Endodermal cell (in vitro differentiated cells): ENCODE measurements around the gene RNF212. TPM values are rescaled to one million over a fixed set of nuclear protein-coding genes. Genes with fewer than 3 reads are reported as not detected.
"Not testable (repeated sequence)": the region's sequence is repeated elsewhere in the genome, so short reads cannot be mapped to it uniquely, and the experiment has no call there.

Source experiments
- DNase-seq: peaks from one replicate; pipeline ENCODE4 v3.0.0-alpha.2; 2017
- H3K27ac ChIP-seq: 2 replicates; pipeline ENCODE4 v1.5.1; 2013; ENCODE audit warnings: mild to moderate bottlenecking, low read depth, low read length, moderate library complexity
- H3K27me3 ChIP-seq: 2 replicates; pipeline ENCODE4 v1.6.1; 2013; ENCODE audit warnings: mild to moderate bottlenecking, low read length, moderate library complexity; ENCODE audit not compliant: insufficient read depth, control insufficient read depth, poor library complexity, severe bottlenecking
- H3K36me3 ChIP-seq: 2 replicates; pipeline ENCODE4 v1.7.0; 2013; ENCODE audit warnings: mild to moderate bottlenecking, low read length, moderate library complexity; ENCODE audit not compliant: control insufficient read depth, insufficient read depth
- H3K4me1 ChIP-seq: one replicate; pipeline ENCODE4 v1.7.0; 2013; ENCODE audit warnings: low read length; ENCODE audit not compliant: control insufficient read depth, insufficient read depth
- H3K4me3 ChIP-seq: 2 replicates; pipeline ENCODE4 v1.5.1; 2013; ENCODE audit warnings: mild to moderate bottlenecking, low read length, moderate library complexity
- H3K9ac ChIP-seq: 2 replicates; pipeline ENCODE4 v1.6.1; 2013; ENCODE audit warnings: mild to moderate bottlenecking, low read length, moderate library complexity; ENCODE audit not compliant: poor library complexity, severe bottlenecking; ENCODE audit errors: extremely low read depth
- H3K9me3 ChIP-seq: 2 replicates; pipeline ENCODE4 v1.6.1; 2013; ENCODE audit warnings: mild to moderate bottlenecking, low read length, moderate library complexity; ENCODE audit not compliant: control insufficient read depth
- H3K27ac Mint-ChIP-seq: 2 replicates; pipeline ENCODE4 v1.8.0; 2020; ENCODE audit warnings: mixed read lengths
- H3K27me3 Mint-ChIP-seq: 2 replicates; pipeline ENCODE4 v1.8.0; 2021; ENCODE audit warnings: mild to moderate bottlenecking, mixed read lengths; ENCODE audit not compliant: insufficient read depth
- H3K36me3 Mint-ChIP-seq: 2 replicates; pipeline ENCODE4 v1.8.0; 2020; ENCODE audit warnings: low read depth, mixed read lengths
- H3K4me1 Mint-ChIP-seq: 2 replicates; pipeline ENCODE4 v1.8.0; 2020; ENCODE audit warnings: mixed read lengths
- H3K4me3 Mint-ChIP-seq: 2 replicates; pipeline ENCODE4 v1.8.0; 2020; ENCODE audit warnings: mild to moderate bottlenecking, moderate library complexity, mixed read lengths
- H3K9me3 Mint-ChIP-seq: 2 replicates; pipeline ENCODE4 v1.8.0; 2020; ENCODE audit warnings: mild to moderate bottlenecking, mixed read lengths
- WGBS, 2 experiments: methylation state at CpG; one replicate each; pipeline versions ENCODE4 v1.1.5 to v1.1.7; 2013; ENCODE audit warnings: missing lambda C conversion rate in 2 of 2, mixed read lengths in 1 of 2; ENCODE audit not compliant: insufficient coverage in 1 of 2, insufficient read length in 1 of 2; 5-methylcytosine and 5-hydroxymethylcytosine counted together
- total RNA-seq, 2 donors: library from RNA; stranded (reverse); fragmentation: NEBNext Ultra II Directional in 1 of 2; extraction: Animal tissue kit (Norgen Biotek cat#: 25700) in 1 of 2; gene quantifications; 2 replicates in 1 of 2; 3 replicates in 1 of 2; pipeline ENCODE4 v1.2.1, GENCODE V29; 2021
- TF ChIP-seq, protein P1 (sequence below): fragments of 200-600 bp; sonication (generic); conservative IDR thresholded peaks from 2 replicates; pipeline ENCODE4 v1.5.0; 2021; ENCODE audit warnings: antibody characterized with exemption, mild to moderate bottlenecking

Gene RNF212
- total RNA-seq, 2 donors from 2014 or later, result 3.4 to 5.6 TPM

DNA sequence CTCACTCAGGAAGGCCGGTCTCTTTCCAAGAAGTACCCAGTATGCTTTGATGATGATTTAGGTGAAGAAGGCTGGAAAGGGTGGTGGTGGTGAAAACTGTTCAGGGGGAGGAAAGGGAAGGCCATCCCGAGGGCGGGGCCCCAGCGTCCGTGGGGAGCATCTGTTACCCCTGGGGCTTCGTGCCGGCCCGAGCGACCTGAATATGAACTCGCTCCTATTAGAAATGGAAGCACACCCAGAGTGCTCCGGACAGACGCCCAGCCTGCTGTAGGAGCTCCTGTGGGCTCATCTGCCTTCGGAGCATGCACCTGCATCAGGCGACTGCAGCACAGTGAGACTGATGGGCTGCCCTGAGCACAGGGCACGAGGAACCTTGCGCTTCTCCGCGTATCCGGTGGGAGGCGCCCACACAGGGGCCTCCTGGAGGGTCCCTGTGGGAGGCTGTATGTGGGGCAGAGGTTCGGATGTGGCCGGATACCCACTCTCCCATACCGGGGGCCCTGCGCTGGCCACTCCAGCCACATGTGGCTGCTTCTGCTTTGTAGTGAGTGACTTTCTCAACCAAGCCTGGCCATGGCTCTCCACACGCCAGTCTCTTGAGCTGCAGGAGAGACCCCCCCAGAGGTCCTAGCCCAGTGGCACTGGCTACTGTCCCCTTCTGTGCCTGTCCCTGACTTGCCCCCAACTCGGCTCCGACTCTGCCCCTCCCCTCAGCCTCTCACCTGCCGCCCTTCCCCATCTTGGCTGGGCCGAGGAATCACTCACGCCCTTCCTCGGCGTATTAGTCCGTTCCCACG lies 65.2 kb downstream of the RNF212 start:
- 88 to 93% methylated on average over 19 to 34 of the region's 34 CpGs for WGBS, 2 experiments
- Histone ChIP-seq H3K4me3 (no peak overlapping the region), H3K27ac (no peak overlapping the region), H3K4me1 (no peaks in the 10 kb centered on the region), H3K9ac (no peak overlapping the region), H3K9me3 (no peaks in the 10 kb centered on the region), H3K36me3 (no peaks in the 10 kb centered on the region), H3K27me3 (peaks cover 96% of the 10 kb centered on the region)
- Mint-ChIP-seq H3K27me3 (peaks cover 86% of the 10 kb centered on the region), H3K9me3 (peaks cover 3% of the 10 kb centered on the region), H3K4me1 (no peaks in the 10 kb centered on the region), H3K27ac (no peak overlapping the region), H3K4me3 (no peak overlapping the region), H3K36me3 (no peaks in the 10 kb centered on the region)
- peak; percentile 49 for DNase-seq
- TF ChIP-seq, protein P1, sequence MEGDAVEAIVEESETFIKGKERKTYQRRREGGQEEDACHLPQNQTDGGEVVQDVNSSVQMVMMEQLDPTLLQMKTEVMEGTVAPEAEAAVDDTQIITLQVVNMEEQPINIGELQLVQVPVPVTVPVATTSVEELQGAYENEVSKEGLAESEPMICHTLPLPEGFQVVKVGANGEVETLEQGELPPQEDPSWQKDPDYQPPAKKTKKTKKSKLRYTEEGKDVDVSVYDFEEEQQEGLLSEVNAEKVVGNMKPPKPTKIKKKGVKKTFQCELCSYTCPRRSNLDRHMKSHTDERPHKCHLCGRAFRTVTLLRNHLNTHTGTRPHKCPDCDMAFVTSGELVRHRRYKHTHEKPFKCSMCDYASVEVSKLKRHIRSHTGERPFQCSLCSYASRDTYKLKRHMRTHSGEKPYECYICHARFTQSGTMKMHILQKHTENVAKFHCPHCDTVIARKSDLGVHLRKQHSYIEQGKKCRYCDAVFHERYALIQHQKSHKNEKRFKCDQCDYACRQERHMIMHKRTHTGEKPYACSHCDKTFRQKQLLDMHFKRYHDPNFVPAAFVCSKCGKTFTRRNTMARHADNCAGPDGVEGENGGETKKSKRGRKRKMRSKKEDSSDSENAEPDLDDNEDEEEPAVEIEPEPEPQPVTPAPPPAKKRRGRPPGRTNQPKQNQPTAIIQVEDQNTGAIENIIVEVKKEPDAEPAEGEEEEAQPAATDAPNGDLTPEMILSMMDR, result no peak

DNA sequence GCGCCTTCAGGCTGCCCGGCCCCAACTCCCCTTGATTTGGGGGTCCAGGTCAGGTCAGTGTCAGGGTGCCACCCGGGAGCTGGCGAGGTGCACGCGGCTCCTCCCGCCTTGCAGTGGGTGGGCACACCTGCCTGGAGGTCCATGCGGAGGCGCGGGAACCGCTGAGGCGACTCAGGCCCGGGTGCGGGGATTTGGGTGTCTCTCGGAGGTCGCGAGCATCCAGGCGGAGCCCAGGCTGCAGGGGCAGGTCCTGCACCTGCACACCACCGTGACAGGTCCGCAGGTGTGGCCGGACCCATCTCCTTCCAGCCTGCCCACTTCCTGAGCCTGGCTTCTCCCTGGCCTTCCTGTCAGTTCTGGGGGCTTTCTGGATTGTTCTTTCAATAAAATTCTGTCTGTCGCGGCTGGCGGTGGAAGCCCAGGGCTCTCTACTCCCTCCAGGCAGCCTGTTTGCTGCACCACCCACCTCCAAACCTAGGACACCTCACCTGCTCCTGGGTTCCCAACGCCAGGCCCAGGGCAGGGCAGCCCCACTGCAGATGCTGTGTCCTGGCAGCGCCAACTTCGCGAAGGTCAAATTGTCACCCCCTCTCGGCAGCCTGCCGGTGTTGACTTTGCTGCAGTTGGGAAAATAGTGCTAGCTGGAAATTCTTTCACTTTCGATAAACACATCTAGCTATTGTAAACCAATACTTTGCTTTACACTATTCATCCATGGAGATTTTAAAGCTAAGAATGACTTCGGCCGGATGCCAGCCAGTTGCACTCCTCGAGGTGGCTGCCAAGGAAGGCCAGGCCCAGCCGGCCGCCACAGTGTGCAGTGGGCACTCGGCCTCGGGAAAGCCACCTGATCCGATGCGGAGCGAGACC lies 66.0 kb downstream of the RNF212 start:
- H3K9me3 Mint-ChIP-seq, result peaks cover 3% of the 10 kb centered on the region
- 88 to 89% methylated on average over 37 to 41 of the region's 41 CpGs for WGBS, 2 experiments
- no peaks in the 10 kb centered on the region for H3K4me1 ChIP-seq
- no peak overlapping the region for H3K4me3 ChIP-seq
- H3K9ac ChIP-seq, result no peak overlapping the region
- H3K27me3 ChIP-seq, result peaks cover 89% of the 10 kb centered on the region
- H3K27ac ChIP-seq, result no peak overlapping the region
- no peaks in the 10 kb centered on the region for H3K36me3 Mint-ChIP-seq
- peak; percentile 61 for DNase-seq
- H3K9me3 ChIP-seq, result no peaks in the 10 kb centered on the region
- TF ChIP-seq, protein P1, result no peak
- H3K27ac Mint-ChIP-seq, result no peak overlapping the region
- no peaks in the 10 kb centered on the region for H3K4me1 Mint-ChIP-seq
- H3K27me3 Mint-ChIP-seq, result peaks cover 78% of the 10 kb centered on the region
- no peak overlapping the region for H3K4me3 Mint-ChIP-seq
- H3K36me3 ChIP-seq, result no peaks in the 10 kb centered on the region

DNA sequence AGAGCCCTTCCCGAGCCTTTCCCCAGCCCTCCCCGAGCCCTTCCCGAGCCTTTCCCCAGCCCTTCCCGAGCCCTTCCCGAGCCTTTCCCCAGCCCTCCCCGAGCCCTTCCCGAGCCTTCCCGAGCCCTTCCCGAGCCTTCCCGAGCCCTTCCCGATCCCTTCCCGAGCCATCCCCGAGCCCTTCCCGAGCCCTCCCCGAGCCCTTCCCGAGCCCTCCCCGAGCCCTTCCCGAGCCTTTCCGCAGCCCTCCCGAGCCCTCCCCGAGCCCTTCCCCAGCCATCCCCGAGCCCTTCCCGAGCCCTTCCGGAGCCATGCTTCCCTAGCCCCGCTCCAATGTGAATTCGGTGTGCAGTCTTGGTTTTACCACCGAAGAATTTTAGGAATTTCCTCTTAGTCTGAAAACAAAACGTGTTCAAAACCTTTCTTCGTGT lies 66.8 kb downstream of the RNF212 start:
- not testable (repeated sequence) for H3K4me3 ChIP-seq, H3K4me1 ChIP-seq, H3K27ac Mint-ChIP-seq, H3K4me1 Mint-ChIP-seq, H3K9me3 ChIP-seq, H3K36me3 Mint-ChIP-seq, H3K36me3 ChIP-seq, H3K9ac ChIP-seq, H3K4me3 Mint-ChIP-seq, H3K9me3 Mint-ChIP-seq, H3K27ac ChIP-seq
- WGBS, 2 experiments, result 13 to 30% methylated on average over 27 to 29 of the region's 29 CpGs
- peak; percentile 88 for DNase-seq
- peaks cover 82% of the 10 kb centered on the region for H3K27me3 ChIP-seq
- H3K27me3 Mint-ChIP-seq, result peaks cover 70% of the 10 kb centered on the region
